Measurements from ENCODE around the gene SAC3D1.
A peak's percentile ranks its signal among the peaks of the same experiment; 100 is the strongest.

DNA sequence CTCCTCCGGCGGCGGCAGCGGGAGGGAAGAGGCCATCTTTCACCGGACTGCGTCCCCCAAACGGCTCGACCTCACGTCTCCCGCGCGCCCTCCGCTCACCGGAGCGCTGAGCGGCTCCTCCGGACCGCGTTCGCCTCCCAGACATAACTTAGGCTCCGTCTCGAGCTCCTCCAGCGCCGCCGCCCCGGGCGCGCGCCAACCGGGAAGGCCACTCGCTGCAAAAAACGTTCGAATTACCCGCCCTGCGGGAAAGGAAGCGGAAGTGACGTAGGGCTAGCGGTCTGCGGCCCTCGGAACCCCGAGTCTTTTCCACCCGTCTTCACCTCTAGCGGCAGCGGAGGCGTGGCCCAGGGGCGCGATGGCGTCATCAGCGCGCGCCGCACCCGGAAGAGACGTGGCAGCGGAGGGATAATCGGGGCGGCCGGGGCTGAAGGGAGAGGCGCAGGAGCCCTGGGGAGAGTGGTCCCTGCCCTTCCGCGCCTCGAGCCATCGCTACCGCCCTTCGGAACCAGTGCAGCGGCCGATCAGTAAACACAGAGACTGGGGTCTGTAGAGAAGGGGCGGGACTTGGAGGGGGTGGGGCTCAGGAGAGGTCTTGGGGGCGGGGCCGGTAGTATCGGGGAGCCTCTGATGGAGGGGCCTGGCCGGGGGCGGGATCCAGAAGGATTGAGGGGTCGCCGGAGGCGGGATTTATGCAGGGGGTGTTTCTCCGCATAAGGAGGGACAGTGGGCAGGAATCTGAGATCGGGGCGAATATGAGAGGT is 43.0 kb downstream of the SAC3D1 start, which contains the start of the genes CDCA5 and ZFPL1:
- TF ChIP-seq, protein P1, sequence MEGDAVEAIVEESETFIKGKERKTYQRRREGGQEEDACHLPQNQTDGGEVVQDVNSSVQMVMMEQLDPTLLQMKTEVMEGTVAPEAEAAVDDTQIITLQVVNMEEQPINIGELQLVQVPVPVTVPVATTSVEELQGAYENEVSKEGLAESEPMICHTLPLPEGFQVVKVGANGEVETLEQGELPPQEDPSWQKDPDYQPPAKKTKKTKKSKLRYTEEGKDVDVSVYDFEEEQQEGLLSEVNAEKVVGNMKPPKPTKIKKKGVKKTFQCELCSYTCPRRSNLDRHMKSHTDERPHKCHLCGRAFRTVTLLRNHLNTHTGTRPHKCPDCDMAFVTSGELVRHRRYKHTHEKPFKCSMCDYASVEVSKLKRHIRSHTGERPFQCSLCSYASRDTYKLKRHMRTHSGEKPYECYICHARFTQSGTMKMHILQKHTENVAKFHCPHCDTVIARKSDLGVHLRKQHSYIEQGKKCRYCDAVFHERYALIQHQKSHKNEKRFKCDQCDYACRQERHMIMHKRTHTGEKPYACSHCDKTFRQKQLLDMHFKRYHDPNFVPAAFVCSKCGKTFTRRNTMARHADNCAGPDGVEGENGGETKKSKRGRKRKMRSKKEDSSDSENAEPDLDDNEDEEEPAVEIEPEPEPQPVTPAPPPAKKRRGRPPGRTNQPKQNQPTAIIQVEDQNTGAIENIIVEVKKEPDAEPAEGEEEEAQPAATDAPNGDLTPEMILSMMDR (IDR thresholded peaks at IDR 0.05) = no peak
- TF ChIP-seq POLR2AphosphoS5 (IDR thresholded peaks at IDR 0.05; ENCODE audit: low read depth, low read length) = peak; percentile 92
- TF ChIP-seq, protein P2, sequence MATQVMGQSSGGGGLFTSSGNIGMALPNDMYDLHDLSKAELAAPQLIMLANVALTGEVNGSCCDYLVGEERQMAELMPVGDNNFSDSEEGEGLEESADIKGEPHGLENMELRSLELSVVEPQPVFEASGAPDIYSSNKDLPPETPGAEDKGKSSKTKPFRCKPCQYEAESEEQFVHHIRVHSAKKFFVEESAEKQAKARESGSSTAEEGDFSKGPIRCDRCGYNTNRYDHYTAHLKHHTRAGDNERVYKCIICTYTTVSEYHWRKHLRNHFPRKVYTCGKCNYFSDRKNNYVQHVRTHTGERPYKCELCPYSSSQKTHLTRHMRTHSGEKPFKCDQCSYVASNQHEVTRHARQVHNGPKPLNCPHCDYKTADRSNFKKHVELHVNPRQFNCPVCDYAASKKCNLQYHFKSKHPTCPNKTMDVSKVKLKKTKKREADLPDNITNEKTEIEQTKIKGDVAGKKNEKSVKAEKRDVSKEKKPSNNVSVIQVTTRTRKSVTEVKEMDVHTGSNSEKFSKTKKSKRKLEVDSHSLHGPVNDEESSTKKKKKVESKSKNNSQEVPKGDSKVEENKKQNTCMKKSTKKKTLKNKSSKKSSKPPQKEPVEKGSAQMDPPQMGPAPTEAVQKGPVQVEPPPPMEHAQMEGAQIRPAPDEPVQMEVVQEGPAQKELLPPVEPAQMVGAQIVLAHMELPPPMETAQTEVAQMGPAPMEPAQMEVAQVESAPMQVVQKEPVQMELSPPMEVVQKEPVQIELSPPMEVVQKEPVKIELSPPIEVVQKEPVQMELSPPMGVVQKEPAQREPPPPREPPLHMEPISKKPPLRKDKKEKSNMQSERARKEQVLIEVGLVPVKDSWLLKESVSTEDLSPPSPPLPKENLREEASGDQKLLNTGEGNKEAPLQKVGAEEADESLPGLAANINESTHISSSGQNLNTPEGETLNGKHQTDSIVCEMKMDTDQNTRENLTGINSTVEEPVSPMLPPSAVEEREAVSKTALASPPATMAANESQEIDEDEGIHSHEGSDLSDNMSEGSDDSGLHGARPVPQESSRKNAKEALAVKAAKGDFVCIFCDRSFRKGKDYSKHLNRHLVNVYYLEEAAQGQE (IDR thresholded peaks at IDR 0.05; ENCODE audit: insufficient read depth in 1 of 2, low read depth in 2 of 2, low read length in 1 of 2) = peak in 1 of 2 experiments; percentile 60; a peak in 1 of 4 replicates

Measured in Panc1 (cell line).